GM18870 (cell line): Measurements from ENCODE around the gene ZNF708.
"Not testable (repeated sequence)": the region's sequence is repeated elsewhere in the genome, so short reads cannot be mapped to it uniquely, and the experiment has no call there.

ENCODE experiments used
- ATAC-seq: cut with Tn5 transposase; IDR thresholded peaks from one replicate; pipeline ENCODE4 v1.9.1; 2021; ENCODE audit warnings: moderate library complexity; ENCODE audit not compliant: unreplicated experiment

The ZNF708 gene

GRCh38 chr19:21328885-21329605 lies at the start of gene ZNF708:
Gene ZNF708, minus strand, starts transcription at chr19:21329410. Its CDS starts 198 bp downstream, at chr19:21329212.
- peak; percentile 98 for ATAC-seq

DNA sequence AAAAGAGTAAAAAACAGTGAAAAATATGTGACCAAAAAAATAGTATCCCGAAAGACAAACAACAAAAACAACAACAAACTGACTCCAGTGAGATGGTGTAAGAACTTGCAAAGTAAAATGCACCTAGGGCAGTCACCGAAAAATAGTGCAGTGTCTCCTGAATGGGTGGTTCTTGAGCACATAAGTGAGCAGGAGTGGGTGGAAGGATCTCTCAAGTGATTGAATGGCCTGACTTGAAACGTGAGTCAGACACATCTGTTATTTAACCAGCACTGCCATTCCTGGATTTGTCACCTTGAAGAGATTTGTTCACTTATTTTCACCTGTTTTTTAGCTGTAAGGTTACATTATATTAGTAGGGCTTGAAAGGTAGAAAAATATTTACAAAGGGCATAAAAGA lies 33.1 kb upstream of the ZNF708 start:
- no peak for ATAC-seq

- ATAC-seq, result peak; percentile 96
These were observed 29.7 kb upstream of the ZNF708 start, which contains the start of gene ZNF738 for GRCh38 chr19:21358768-21359451. Gene ZNF738, plus strand, starts transcription at chr19:21359000. Its CDS starts 141 bp downstream, at chr19:21359141.

- no peak for ATAC-seq
These were observed 23.6 kb upstream of the ZNF708 start for GRCh38 chr19:21352830-21353229.

- not testable (repeated sequence) for ATAC-seq
These were observed 15.6 kb upstream of the ZNF708 start for GRCh38 chr19:21344841-21345240.

- ATAC-seq, result no peak
These were observed 6.5 kb upstream of the ZNF708 start for GRCh38 chr19:21335721-21336120.

DNA sequence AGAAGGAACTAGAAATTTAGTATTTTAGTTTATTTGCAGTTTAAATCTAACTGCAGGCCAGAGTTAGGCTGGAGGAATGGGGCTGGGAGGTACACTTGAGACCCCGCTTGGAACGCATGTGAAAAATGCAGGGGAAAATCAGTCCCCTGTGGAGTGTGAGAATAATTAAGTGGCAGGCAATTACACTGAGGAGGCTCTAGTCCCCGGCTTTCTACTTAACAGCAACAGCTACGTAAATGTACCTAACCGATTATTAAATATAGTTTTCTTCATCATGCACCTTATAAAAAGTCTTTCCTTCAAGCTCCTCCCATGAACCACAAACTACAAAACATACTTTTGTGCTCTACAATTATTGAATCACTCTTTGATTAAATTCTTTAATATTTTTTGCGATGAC lies 804 bp downstream of the ZNF708 start:
- ATAC-seq, result no peak

- ATAC-seq, result no peak
These were observed 3.0 kb downstream of the ZNF708 start for GRCh38 chr19:21326169-21326568.

- no peak for ATAC-seq
These were observed 6.2 kb downstream of the ZNF708 start for GRCh38 chr19:21323000-21323399.

- no peak for ATAC-seq
These were observed 6.7 kb downstream of the ZNF708 start for GRCh38 chr19:21322528-21322927.

DNA sequence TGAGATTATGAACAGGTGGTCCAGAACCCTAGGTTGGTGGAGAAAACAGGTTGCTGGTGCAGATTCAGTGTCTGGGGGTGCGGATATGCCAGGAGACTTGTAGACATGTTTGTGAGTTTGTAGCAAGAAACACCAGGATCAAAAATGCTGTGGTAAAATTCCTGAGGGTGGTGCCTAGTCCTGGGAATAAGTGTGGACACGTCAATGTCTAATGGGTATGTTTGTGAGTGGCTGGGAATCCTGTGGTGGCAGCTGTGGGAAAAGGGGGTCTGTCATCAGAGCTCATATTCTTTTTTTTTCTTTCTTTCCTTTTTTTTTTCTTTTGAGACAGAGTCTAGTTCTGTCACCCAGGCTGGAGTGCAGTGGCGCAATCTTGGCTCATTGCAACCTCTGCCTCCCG lies 7.2 kb downstream of the ZNF708 start:
- no peak for ATAC-seq

GRCh38 chr19:21321134-21321533 lies 8.1 kb downstream of the ZNF708 start:
- ATAC-seq, result no peak

GRCh38 chr19:21317821-21318220 lies 11.4 kb downstream of the ZNF708 start:
- no peak for ATAC-seq

GRCh38 chr19:21314676-21315075 lies 14.5 kb downstream of the ZNF708 start:
- ATAC-seq, result no peak

DNA sequence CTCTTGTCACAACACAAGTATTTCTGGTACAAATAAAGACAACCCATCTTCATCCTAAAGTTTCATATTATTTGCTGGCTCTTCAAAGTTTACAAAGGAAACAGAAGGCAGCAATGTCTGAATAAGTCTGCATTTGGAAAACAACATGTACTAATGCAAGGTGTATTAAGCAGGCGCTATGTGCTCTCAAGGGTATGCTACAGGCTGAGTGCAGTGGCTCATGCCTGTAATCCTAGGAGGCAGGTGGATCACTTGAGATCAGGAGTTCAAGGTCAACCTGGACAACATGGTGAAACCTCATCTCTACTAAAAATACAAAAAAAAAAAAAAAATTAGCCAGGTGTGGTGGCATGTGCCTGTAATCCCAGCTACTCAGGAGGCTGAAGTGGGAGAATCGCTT lies 16.4 kb downstream of the ZNF708 start:
- not testable (repeated sequence) for ATAC-seq

GRCh38 chr19:21308773-21309172 lies 20.4 kb downstream of the ZNF708 start:
- no peak for ATAC-seq

DNA sequence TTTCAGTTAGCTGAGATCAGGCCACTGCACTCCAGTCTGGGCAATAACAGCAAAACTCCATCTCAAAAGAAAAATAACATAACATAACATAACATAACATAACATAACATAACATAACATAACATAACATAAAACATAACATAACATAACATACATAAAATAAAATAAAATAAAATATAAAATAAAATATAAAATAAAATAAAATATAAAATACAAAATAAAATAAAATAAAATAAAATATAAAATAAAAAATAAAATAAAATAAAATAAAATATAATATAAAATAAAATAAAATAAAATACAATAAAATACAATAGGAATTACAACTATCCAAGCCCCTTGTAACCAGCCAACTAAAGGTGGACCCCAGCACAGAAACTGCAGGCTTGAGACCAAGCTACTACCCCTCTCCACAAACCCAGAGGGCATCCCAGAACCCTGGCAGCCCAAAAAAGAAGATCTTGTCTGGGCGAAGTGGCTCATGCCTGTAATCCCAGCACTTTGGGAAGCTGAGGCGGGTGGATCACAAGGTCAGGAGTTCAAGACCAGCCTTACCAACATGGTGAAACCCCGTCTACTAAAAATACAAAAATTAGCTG lies 22.2 kb downstream of the ZNF708 start:
- not testable (repeated sequence) for ATAC-seq

GRCh38 chr19:21293768-21294167 lies 35.4 kb downstream of the ZNF708 start:
- not testable (repeated sequence) for ATAC-seq

- no peak for ATAC-seq
These were observed 59.4 kb downstream of the ZNF708 start for GRCh38 chr19:21269813-21270212.

DNA sequence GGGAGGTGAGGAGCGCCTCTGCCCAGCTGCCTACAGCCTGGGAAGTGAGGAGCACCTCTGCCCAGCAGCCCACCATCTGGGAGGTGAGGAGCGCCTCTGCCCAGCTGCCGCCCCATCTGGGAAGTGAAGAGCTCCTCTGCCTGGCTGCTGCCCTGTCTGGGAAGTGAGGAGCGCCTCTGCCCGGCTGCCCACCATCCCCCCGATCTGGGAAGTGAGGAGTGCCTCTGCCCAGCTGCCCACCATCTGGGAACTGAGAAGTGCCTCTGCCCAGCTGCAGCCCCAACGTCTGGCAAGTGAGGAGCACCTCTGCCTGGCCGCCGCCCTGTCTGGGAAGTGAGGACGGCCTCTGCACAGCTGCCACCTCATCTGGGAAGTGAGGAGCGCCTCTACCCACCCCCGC lies 64.3 kb downstream of the ZNF708 start:
- ATAC-seq, result no peak

- ATAC-seq, result no peak
These were observed 64.8 kb downstream of the ZNF708 start for GRCh38 chr19:21264416-21264815.

GRCh38 chr19:21260848-21261381 lies 68.3 kb downstream of the ZNF708 start:
- not testable (repeated sequence) for ATAC-seq
